Measurements from ENCODE around the gene DELE1.
"Not testable (repeated sequence)": the region's sequence is repeated elsewhere in the genome, so short reads cannot be mapped to it uniquely, and the experiment has no call there.

DELE1 gene

DNA sequence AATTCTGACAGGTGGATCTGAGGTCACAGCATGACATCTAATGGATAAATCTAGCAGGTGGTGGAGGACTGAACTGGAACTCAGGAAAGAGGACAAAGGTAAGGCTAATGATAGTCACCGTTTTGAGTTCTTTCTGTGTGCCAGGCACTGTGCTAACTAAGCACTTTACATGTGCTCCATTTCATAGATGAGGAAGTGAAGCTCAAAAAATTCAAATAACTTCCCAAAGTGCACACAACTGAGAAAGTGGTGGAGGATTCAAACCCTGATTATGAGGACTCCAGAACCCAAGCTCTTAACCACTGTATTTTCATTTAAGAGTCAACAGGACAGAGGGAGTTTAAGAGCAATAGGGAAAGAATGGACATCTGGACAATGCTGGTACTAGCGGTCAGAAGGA lies 7.1 kb upstream of the DELE1 start:
- TF ChIP-seq, protein P1, sequence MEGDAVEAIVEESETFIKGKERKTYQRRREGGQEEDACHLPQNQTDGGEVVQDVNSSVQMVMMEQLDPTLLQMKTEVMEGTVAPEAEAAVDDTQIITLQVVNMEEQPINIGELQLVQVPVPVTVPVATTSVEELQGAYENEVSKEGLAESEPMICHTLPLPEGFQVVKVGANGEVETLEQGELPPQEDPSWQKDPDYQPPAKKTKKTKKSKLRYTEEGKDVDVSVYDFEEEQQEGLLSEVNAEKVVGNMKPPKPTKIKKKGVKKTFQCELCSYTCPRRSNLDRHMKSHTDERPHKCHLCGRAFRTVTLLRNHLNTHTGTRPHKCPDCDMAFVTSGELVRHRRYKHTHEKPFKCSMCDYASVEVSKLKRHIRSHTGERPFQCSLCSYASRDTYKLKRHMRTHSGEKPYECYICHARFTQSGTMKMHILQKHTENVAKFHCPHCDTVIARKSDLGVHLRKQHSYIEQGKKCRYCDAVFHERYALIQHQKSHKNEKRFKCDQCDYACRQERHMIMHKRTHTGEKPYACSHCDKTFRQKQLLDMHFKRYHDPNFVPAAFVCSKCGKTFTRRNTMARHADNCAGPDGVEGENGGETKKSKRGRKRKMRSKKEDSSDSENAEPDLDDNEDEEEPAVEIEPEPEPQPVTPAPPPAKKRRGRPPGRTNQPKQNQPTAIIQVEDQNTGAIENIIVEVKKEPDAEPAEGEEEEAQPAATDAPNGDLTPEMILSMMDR (IDR thresholded peaks at IDR 0.05; ENCODE audit: low read depth, low read length), result no peak
- no peak for DNase-seq (ENCODE audit: extremely low read depth, low read depth)

DNA sequence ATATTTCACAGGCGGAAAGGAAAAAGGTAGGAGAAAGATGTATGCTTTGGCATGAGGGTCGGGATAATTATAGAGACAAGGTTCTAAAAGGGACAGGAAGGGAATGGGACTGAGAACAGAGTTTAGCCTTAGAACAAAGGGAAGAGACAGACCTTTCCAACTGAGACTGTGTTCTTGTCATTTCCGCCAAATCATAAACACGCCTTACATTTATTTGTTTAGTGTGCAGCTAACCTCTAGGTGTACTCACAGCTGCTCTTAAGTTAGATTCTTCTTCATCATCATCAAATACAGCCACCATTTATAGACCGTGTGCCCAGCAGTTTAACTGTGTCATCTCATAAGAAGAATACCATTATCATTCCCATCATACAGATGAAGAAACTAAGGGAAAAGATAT lies 5.9 kb upstream of the DELE1 start:
- DNase-seq (ENCODE audit: extremely low read depth, low read depth), result no peak
- TF ChIP-seq, protein P1 (IDR thresholded peaks at IDR 0.05; ENCODE audit: low read depth, low read length), result no peak

DNA sequence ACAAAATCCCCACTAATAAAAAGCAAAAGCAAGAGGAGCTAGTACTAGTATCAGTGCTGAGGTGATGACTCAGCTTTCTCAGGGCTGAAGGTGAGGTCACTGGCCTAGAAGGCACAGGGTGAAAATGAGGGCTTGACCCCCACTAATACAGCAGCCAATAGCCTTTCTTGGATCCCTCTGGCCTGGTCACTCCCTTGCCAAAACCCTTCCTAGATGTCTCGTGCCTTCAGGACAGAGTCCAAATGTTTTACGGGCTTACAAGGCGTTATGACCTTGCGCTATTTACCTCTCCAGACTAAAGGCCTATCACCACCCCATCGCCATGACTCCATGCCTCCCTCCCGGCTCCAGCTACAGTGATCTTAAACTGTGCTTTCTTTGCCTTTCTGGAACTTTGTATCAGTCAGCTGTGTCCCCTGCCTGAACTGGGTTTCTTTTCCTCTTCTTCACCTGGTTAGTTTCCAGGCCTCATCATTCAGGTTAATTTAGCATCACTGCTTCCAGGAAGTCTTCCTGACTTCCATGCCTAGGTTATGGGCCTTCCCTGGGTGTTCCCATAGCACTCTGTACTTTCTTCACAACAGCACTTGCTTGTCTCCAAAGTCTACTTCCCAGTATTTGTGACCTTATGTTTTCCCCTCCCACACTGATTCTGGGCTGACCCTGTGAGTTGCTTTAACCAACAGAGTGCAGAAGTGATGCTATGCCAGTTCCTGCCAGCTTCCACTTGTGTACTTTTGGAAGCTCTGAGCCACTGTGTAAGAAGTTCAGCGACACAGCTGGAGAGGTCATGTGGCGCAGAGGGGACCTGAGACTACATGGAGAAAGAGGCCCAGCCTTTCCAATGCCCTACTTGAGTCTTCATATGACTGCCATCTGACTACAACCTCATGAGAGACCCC lies 4.2 kb upstream of the DELE1 start:
- TF ChIP-seq, protein P1 (IDR thresholded peaks at IDR 0.05; ENCODE audit: low read depth, low read length), result no peak
- no peak for DNase-seq (ENCODE audit: extremely low read depth, low read depth)

DNA sequence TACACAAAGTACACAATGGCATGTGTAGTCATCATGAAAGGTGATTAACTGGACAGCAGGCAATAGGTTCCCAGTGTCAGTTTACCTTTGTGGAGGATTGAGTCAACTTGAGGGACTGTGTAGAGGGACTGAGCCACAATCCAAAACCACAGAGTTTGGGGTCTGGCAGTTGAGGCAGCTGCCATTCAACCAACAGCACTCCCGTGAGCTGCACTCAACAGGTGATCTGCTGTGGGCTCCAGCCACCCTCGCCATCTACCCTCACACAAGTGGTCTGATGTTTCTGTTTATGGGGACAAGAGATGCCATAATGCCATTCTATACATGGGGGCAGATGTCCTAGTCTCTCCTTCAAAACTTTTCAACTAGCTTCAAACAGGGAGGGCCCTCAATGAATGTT lies 2.9 kb upstream of the DELE1 start:
- TF ChIP-seq, protein P1 (IDR thresholded peaks at IDR 0.05; ENCODE audit: low read depth, low read length), result no peak
- DNase-seq (ENCODE audit: extremely low read depth, low read depth), result no peak

DNA sequence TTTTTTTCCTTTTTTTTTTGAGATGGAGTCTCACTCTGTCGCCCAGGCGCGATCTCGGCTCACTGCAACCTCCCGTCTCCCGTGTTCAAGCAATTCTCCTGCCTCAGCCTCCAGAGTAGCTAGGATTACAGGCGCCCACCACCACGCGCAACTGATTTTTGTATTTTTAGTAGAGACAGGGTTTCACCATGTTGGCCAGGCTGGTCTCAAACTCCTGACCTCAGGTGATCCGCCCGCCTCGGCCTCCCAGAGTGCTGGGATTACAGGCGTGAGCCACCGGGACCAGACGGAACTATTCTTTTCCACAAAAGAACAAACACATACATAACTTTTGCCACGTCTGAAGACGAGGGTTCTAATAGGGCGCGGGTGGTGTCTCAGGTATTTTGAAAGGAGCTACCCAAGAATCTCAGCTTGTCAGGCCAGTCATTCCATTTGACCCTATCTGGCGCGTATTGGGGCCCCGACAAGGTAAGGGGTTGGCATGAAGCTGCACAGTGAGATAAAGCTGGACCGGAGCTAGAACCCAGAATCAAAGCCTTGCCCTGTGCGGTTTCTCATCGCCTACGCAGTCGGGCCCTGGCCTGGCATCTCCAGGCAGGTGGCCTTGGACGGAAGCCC lies 734 bp upstream of the DELE1 start:
- not testable (repeated sequence) for DNase-seq (ENCODE audit: extremely low read depth, low read depth)

DNA sequence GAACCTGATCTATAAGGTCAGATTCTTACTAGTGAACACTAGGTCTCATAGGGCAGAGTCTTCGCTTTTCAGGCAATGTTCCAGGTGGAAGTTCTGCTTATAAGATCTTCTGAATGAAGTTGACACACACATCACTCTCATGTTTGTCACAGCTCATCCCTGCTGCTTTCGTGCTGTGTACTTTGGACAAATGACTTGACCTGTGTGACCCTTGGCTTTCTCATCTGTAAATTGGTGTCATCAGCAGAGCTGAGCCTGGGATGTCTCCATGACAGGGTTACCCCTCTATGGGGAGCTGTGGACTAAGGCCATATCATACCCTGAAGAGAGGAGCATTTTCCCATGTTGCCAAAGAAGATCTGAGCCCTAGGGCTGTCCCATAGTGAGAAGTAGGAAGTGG lies 2.8 kb downstream of the DELE1 start:
- DNase-seq (ENCODE audit: extremely low read depth, low read depth), result no peak
- TF ChIP-seq, protein P1 (IDR thresholded peaks at IDR 0.05; ENCODE audit: low read depth, low read length), result no peak

DNA sequence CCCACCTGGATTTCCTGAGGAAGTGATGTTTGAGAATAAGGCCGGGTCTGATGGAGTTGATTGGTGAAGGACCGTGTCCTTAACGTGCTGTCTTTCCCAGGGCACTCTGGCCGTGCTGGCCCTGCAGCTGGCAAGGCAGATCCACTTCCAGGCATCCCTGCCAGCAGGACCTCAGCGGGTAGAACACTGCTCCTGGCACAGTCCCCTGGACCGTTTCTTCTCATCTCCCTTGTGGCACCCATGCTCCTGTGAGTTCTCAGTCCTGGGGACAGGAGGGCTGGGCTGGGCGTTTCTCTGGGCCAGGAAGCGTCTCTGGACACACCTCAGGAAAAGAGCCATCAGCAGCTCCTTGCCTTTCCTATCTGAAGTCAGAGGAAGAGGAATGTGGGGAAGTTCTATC lies 4.4 kb downstream of the DELE1 start:
- TF ChIP-seq, protein P1 (IDR thresholded peaks at IDR 0.05; ENCODE audit: low read depth, low read length), result no peak
- DNase-seq (ENCODE audit: extremely low read depth, low read depth), result no peak
